HG02943 (cell line): ENCODE data around the gene CERS6.

Experiments
- ATAC-seq: cut with Tn5 transposase; IDR thresholded peaks from one replicate; pipeline ENCODE4 v1.9.1; 2021; ENCODE audit warnings: mild to moderate bottlenecking, low read depth, moderate library complexity; ENCODE audit not compliant: unreplicated experiment

Gene CERS6

DNA sequence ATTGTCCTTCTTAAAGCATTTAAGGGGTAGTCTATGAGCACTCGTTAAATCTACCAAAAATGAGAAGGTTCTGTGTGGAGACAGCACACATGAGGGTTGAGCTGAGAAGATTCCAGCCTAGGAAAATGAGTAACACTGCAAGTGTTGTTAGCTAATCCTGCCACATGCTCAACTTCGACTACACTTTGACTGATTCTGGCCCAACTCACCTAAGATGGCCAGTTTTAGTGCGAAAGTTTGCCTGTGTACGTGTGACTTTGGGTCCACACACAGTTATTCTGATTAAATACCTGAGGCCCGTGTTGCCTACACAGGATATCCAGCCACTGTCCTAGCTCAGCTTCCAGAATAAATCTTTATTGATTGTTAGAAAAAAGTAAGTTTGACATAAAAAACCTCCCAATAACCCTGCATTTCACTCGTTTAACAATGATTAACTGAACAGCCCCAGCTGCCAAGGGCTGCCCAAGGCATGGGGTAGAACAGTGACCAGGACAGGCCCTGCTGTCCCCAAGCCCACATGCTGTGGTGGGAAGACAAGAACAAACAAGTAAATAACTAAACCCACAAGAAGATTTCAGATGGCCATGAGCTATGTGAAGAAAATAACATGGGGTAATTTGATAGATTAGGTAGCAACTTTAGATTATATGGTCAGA lies 14.7 kb upstream of the CERS6 start:
- no peak for ATAC-seq

DNA sequence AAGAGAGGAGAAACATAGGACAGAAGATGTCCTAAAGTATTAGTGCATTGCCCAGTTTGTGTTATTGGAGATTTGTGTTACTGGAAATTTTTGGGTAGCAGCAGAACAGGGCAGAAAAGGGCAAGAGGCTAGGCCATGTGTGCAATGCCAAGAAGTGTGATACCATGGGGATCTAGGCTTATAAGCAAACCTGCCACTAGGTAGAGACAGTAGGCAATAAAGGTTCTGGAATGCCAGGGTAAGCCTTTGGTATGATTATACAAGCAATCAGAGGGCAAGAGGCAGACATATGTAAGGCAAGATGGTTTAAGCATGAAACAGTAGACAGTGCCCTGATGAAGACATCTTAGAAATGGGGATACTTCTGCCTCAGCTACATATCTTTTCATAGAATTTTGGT lies 12.3 kb upstream of the CERS6 start:
- ATAC-seq = no peak

GRCh38 chr2:168445960-168446359 lies 10.1 kb upstream of the CERS6 start:
- ATAC-seq = no peak

GRCh38 chr2:168448980-168449379 lies 7.1 kb upstream of the CERS6 start:
- no peak for ATAC-seq

GRCh38 chr2:168449419-168449818 lies 6.7 kb upstream of the CERS6 start:
- ATAC-seq = no peak

DNA sequence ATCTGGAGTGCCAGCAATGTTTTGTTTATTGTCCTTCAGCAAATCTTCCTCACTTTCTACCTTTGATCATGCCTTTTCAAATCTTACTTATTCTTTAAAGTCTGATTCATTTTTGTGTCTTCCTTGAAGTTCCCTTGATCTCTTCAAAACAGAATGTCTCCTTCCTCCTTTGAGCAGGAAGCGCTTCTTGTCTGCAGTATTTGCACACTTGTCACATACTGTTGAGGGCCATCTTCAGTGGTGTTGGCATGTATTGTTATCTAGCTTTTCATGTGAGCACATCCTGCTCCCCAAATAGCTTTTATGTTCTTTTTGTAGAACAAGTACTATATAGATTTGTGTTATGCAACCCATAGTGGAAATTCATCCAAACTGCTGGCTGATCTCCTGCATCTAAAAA lies 5.9 kb upstream of the CERS6 start:
- ATAC-seq = no peak

DNA sequence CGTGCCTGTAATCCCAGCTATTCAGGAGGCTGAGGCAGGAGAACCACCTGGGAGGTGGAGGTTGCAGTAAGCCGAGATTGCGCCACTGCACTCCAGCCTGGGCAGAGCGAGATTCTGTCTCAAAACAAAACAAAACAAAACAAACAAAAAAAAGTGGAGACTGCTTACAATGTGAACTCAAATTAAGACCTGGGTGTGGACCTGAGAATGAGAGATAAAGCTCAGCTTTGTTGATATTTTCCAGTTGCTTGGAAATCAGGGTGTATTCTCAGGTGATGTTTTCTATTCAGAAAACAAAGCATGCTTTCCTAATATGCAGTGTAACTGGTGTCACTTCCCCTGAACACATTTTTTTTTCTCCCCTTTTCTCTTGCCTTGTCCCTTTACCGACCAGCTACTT lies 5.3 kb upstream of the CERS6 start:
- ATAC-seq = no peak

GRCh38 chr2:168452781-168453180 lies 3.3 kb upstream of the CERS6 start:
- no peak for ATAC-seq

- no peak for ATAC-seq
Measured at GRCh38 chr2:168453404-168453803, 2.7 kb upstream of the CERS6 start.

DNA sequence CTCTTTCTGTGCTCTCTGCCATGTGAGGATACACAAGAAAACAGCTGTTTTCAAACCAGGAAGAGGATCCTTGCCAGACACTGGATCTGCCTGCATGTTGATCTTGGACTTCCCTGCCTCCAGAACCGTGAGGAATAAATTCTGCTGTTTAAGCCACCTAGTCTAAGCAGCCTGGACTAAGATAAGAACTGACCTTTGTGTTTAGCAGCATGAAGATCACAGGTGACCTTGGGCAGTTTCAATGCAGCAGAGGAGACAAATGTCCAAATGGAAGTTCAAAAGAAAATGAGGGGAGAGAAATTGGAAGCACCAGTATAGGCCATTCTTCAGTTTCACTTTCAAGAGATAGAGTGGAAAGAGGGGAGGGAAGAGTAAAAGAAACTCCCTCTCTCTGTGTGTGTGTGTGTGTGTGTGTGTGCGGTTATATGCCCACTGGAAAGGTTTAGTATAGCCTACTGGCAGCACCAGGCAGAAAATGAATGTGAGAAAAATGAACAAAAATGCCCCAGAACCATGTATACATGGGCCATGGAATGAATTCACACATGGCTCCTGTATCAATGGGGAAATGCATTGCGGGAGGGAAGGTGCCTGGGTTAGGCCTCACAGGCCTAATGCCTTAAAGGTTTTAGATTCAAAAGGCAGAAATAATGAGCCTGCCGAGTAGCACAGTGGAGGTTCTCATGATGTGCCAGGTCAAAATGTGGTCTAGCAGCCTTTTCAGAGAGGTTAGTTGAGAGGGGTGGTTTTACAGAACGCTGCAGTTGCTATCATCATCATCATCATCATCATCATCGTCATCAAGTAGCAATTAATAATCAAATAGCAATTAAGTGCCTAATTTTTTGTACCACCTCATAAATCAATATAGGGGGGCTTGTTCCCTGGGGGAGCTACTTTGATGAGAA lies 1.1 kb upstream of the CERS6 start:
- ATAC-seq = no peak

DNA sequence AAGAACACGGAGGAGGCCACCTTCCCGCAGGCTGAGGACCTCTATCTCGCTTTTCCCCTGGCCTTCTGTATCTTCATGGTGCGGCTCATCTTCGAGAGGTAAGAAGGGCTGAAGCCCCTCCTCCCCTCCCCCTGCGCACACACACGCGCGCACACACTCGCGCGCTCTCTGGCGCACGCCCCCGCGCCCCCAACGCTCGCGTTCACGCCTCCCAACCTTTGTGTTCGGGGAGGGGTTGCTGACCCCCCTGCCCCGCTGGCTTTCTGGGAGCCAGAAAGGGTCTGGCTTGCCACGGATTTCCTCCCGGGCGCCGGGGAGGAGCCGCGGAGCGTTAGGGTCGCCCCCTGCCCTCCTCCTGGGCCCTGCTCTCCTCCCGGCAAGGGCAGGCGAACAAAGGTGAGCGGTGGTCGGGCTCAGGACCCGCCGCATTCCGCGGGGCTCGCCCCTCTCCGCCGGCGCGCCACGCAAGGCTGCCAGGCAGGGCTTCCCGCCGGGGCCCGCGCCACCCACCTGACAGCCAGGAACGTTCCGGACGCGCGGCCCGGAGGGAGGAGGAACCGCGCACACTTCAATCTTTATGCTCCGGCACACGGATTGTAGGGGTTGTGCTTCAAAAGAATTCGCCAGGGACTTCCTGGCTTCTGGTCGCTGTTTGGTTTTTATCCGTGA lies 583 bp downstream of the CERS6 start:
- ATAC-seq = no peak

DNA sequence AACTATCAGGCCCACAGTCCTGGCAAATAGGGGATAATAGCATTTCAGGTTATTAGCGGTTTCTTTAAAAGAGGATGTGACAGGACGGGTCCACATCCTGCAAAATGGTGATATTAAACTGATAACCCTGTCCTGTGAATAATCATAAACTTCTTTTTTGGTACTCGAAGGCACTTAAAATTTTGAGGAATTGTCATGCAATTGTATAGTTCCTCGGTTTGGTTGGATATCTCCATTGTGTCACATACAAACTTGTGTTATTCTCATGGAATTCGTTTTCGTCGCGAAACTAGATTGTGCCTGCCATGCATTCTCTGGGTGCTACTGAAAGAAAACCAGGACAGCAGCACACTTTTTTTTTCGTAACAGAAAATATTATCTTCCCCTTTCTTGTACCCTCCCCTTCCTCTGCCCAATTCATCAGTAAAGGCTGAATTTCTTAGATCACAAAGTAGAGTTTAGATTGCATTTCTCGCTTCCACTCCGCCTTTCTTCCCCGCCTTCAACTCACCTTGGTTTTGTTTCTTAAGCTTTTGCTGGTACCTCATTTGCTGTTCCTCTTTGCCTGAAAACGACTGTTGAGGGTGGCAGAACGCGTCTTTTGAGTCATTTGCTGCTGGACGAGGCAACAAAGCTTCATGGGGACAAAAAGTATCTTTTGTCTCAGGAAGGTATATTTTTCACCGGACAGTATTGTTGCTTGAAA lies 1.3 kb downstream of the CERS6 start:
- no peak for ATAC-seq

DNA sequence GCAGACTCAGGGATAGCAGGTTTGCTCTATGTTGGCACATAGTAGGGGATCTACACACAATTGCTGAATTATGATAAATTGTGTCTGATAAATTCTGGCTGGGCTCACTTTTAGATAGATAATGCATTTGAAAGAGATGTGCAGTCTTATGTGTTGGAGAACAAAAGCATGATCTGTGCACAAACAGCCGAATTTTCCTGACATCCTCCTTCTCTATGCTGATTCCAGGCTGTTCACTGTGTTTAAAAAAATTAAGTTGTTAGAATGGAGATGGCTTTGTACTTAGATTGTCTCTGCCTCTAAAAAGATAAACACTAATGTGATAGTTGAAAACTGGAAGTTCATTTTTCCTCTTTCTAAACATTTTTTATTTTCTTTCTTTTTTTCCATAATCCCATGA lies 2.1 kb downstream of the CERS6 start:
- ATAC-seq = no peak

GRCh38 chr2:168459256-168459655 lies 3.2 kb downstream of the CERS6 start:
- ATAC-seq = no peak

DNA sequence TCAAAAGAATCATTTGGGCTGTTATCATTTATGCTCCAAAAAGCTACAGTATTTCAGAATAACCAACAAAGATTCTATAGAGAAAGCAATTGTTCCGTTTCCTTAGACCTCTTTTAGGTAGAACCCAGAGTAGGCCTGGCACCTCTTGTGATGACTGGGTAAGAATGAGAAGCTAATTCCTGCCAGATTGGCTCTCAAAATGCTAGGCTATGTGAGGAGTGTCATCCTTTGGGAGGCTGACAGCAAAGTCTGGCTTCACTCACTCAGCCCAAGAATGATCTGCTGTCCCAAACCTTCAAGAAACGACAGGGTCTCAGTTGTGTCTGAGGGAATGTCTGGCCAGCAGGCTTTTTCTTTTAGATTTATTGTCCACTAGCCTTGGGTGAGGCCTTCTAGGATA lies 4.5 kb downstream of the CERS6 start:
- no peak for ATAC-seq

DNA sequence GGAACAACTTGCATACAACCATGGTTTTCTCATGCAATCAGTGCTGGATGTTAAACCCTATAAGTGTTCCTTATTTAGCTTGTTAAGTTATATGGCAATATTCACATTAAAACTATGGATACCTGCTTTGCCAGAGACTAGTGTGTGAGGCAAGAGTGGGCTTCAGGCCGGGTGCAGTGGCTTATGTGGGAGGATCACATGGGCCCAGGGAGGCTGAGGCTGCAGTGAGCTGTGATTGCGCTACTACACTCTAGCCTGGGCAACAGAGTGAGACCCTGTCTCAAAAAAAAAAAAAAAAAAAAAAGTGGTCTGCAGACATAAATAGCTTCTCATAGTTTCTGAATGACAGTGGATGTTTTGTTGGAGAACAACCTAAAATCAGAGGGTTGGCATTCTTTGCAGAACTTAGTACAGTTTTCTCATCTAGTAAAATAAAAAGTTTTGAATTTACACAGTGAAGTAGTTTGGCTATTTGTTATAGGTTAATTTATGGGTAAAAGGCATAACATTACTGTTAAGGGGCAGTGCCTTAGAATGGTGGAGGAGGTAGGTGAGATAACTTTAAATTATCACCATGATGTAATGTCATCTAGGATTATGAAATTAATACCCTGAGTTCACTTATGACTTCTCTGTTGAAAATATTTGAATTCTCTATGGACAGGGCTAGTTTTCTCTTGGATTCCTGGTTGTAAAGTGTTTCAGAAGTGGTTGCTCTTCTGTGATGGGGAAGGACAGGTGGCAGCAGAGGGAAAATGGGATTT lies 5.3 kb downstream of the CERS6 start:
- no peak for ATAC-seq

DNA sequence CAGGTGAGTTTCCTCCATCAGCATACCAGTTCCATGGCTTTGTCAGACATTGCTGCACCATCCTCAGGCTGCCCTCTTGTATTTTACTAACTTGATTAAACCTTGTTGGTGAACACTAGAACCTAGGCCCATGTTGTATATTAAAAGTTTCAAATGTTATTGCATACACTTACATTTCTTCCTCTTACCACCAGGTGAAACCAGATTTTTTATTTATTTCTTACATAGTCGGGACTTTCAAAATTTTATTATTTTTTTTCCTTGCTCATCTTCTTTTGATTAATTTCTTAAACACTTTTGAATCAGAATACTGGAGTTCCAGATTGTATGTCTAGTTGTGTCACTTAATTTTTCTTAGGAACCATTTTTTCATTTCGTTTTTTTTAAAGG lies 5.9 kb downstream of the CERS6 start:
- ATAC-seq = no peak

GRCh38 chr2:168462543-168463045 lies 6.5 kb downstream of the CERS6 start:
- no peak for ATAC-seq

GRCh38 chr2:168465594-168465993 lies 9.5 kb downstream of the CERS6 start:
- no peak for ATAC-seq

DNA sequence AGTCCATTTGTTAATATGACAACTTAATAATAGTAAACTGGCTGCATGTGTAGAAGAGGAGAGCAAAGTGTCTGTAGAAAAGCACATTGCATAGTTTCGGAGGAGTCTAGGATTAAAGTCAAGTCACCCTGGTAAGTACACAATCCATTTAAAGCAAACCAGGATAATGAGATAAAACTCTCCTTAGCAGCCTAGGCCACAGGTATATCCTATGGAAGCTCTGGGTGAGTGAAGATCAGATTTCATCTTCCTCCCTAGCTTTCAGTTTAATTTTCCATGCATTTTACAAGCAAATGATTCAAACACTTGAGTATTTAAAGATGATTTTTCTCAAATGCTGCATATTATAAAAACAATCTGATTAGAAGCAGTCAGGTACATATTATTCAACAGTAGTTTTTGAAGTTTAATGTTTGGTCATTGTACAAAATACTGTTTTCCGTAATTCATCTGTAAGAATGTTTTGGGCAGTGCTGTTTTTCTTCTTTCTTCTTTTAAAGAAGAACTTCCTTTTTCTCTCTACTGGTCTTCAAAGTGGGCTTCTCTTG lies 10.2 kb downstream of the CERS6 start:
- ATAC-seq = no peak
